Natural killer cell (primary cell): ENCODE results near the gene PRKAG2. TPM values are rescaled to one million over a fixed set of nuclear protein-coding genes. Genes with fewer than 3 reads are reported as not detected.

Source experiments
- ATAC-seq, 3 donors: fragments of 150-1000 bp in 2 of 3; fragments of 200-7000 bp in 1 of 3; cut with Tn5 transposase; 1 replicate in 1 of 3; 2 replicates in 2 of 3; pipeline ENCODE4 v1.10.0; 2021; ENCODE audit warnings: mild to moderate bottlenecking in 2 of 3, moderate library complexity in 2 of 3
- DNase-seq, 2 donors: peaks; one replicate each; pipeline versions ENCODE4 v3.0.0 to v3.0.0-alpha.2; 2013 to 2021; ENCODE audit warnings: mixed read lengths in 1 of 2
- H3K27ac ChIP-seq: one replicate; pipeline ENCODE4 v1.5.1; 2013; ENCODE audit warnings: mild to moderate bottlenecking, low read length
- H3K27me3 ChIP-seq: one replicate; pipeline ENCODE4 v1.6.1; 2013; ENCODE audit warnings: low read length; ENCODE audit not compliant: control insufficient read depth, insufficient read depth
- H3K36me3 ChIP-seq: one replicate; pipeline ENCODE4 v1.6.1; 2013; ENCODE audit warnings: low read length; ENCODE audit not compliant: control insufficient read depth, insufficient read depth
- H3K4me1 ChIP-seq: one replicate; pipeline ENCODE4 v1.6.1; 2013; ENCODE audit warnings: low read length; ENCODE audit not compliant: control insufficient read depth, insufficient read depth
- H3K4me3 ChIP-seq: one replicate; pipeline ENCODE4 v1.5.1; 2013; ENCODE audit warnings: low read length
- H3K9me3 ChIP-seq: one replicate; pipeline ENCODE4 v1.6.1; 2013; ENCODE audit warnings: low read length; ENCODE audit not compliant: control insufficient read depth, insufficient read depth
- H3K27ac Mint-ChIP-seq, 2 donors: one replicate each; pipeline ENCODE4 v1.8.0; 2022; ENCODE audit warnings: mild to moderate bottlenecking in 2 of 2, mixed read lengths in 2 of 2, moderate library complexity in 1 of 2
- H3K27me3 Mint-ChIP-seq, 2 donors: one replicate each; pipeline ENCODE4 v1.8.0; 2022; ENCODE audit warnings: low read depth in 2 of 2, mixed read lengths in 2 of 2
- H3K36me3 Mint-ChIP-seq: one replicate; pipeline ENCODE4 v1.8.0; 2022; ENCODE audit warnings: mixed read lengths
- H3K4me1 Mint-ChIP-seq, 2 donors: one replicate each; pipeline ENCODE4 v1.8.0; 2022; ENCODE audit warnings: mixed read lengths in 2 of 2
- H3K4me3 Mint-ChIP-seq: one replicate; pipeline ENCODE4 v1.8.0; 2022; ENCODE audit warnings: mild to moderate bottlenecking, moderate library complexity, mixed read lengths
- H3K9me3 Mint-ChIP-seq, 2 donors: one replicate each; pipeline ENCODE4 v1.8.0; 2022; ENCODE audit warnings: mixed read lengths in 2 of 2
- CTCF ChIP-seq: fragments of 200-600 bp; IDR thresholded peaks from one replicate; pipeline ENCODE4 v1.8.0; 2022; ENCODE audit warnings: antibody characterized with exemption
- WGBS: methylation state at CpG from one replicate; pipeline ENCODE4 v1.1.7; 2013; ENCODE audit warnings: missing lambda C conversion rate; ENCODE audit not compliant: insufficient coverage; 5-methylcytosine and 5-hydroxymethylcytosine counted together
- intact Hi-C: fragments of 100-400 bp; cut with micrococcal nuclease; formaldehyde crosslinking; loops from one replicate; pipeline ENCODE4 v1.14.2; 2022
- total RNA-seq, 4 donors: library from RNA; stranded (reverse); fragments of 120-200 nt in 1 of 4; gene quantifications; one replicate each; pipeline versions ENCODE4 v1.2.3 to v1.2.4, GENCODE V29; 2013 to 2022

Gene PRKAG2
- total RNA-seq, 3 donors from 2014 or later (not counting 1 experiment from before 2014, with no cell fraction given): 42.6 to 66.5 (median 64.4) TPM

- TF ChIP-seq CTCF: no peak
- WGBS: 78% methylated on average over 13 of the region's 15 CpGs
- no peaks in the 10 kb centered on the region for H3K9me3 ChIP-seq
- no peak for DNase-seq
- Mint-ChIP-seq H3K27me3 (no peaks in the 10 kb centered on the region), H3K4me1 (peaks cover 17 to 18% of the 10 kb centered on the region in 2 donors), H3K9me3 (no peaks in the 10 kb centered on the region), H3K27ac (no peak overlapping the region), H3K36me3 (no peaks in the 10 kb centered on the region), H3K4me3 (no peak overlapping the region)
- no peak for ATAC-seq
- H3K27ac ChIP-seq: no peak overlapping the region
- H3K4me1 ChIP-seq: no peaks in the 10 kb centered on the region
- no peak overlapping the region for H3K4me3 ChIP-seq
- H3K27me3 ChIP-seq: no peaks in the 10 kb centered on the region
- H3K36me3 ChIP-seq: peaks cover 2% of the 10 kb centered on the region
- intact Hi-C loops: no loop called here
Measured at GRCh38 chr7:151704299-151704959, 172.5 kb downstream of the PRKAG2 start.

GRCh38 chr7:151702961-151703360 is 174.0 kb downstream of the PRKAG2 start:
- no peaks in the 10 kb centered on the region for H3K4me1 ChIP-seq
- H3K27ac ChIP-seq: no peak overlapping the region
- peaks cover 17 to 25% of the 10 kb centered on the region in 2 donors for H3K4me1 Mint-ChIP-seq
- no peaks in the 10 kb centered on the region for H3K36me3 Mint-ChIP-seq
- intact Hi-C loops: no loop called here
- TF ChIP-seq CTCF: no peak
- no peak overlapping the region for H3K27ac Mint-ChIP-seq
- no peaks in the 10 kb centered on the region for H3K9me3 Mint-ChIP-seq
- no peaks in the 10 kb centered on the region for H3K27me3 ChIP-seq
- no peaks in the 10 kb centered on the region for H3K36me3 ChIP-seq
- H3K4me3 ChIP-seq: no peak overlapping the region
- H3K9me3 ChIP-seq: no peaks in the 10 kb centered on the region
- no peaks in the 10 kb centered on the region for H3K27me3 Mint-ChIP-seq
- ATAC-seq (no peak), DNase-seq (no peak)
- WGBS: 96% methylated on average over 9 of the region's 9 CpGs
- no peak overlapping the region for H3K4me3 Mint-ChIP-seq

- no peaks in the 10 kb centered on the region for H3K27me3 Mint-ChIP-seq
- H3K36me3 ChIP-seq: no peaks in the 10 kb centered on the region
- ATAC-seq (no peak), DNase-seq (no peak)
- peaks cover 14 to 30% of the 10 kb centered on the region in 2 donors for H3K4me1 Mint-ChIP-seq
- H3K4me1 ChIP-seq: peaks cover 2% of the 10 kb centered on the region
- WGBS: 87% methylated on average over 13 of the region's 13 CpGs
- no peaks in the 10 kb centered on the region for H3K9me3 ChIP-seq
- no peaks in the 10 kb centered on the region for H3K36me3 Mint-ChIP-seq
- H3K4me3 Mint-ChIP-seq: no peak overlapping the region
- intact Hi-C loops: no loop called here
- H3K9me3 Mint-ChIP-seq: no peaks in the 10 kb centered on the region
- H3K27ac Mint-ChIP-seq: no peak overlapping the region
- no peak for TF ChIP-seq CTCF
- no peaks in the 10 kb centered on the region for H3K27me3 ChIP-seq
- H3K4me3 ChIP-seq: no peak overlapping the region
- H3K27ac ChIP-seq: no peak overlapping the region
Measured at GRCh38 chr7:151700586-151701165, 176.2 kb downstream of the PRKAG2 start.

- 58% methylated on average over 10 of the region's 10 CpGs for WGBS
- Mint-ChIP-seq H3K4me1 (peaks cover 12 to 31% of the 10 kb centered on the region in 2 donors), H3K27ac (no peak overlapping the region), H3K9me3 (no peaks in the 10 kb centered on the region), H3K27me3 (no peaks in the 10 kb centered on the region), H3K4me3 (no peak overlapping the region), H3K36me3 (no peaks in the 10 kb centered on the region)
- Histone ChIP-seq H3K4me1 (peaks cover 8% of the 10 kb centered on the region), H3K4me3 (no peak overlapping the region), H3K9me3 (no peaks in the 10 kb centered on the region), H3K27ac (no peak overlapping the region), H3K36me3 (no peaks in the 10 kb centered on the region), H3K27me3 (no peaks in the 10 kb centered on the region)
- no peak for DNase-seq
- TF ChIP-seq CTCF: no peak
- no peak for ATAC-seq
- intact Hi-C loops: no loop called here
Measured at GRCh38 chr7:151699928-151700319, 177.0 kb downstream of the PRKAG2 start.
